ENCODE data around the gene CYBC1.

CYBC1 gene

DNA sequence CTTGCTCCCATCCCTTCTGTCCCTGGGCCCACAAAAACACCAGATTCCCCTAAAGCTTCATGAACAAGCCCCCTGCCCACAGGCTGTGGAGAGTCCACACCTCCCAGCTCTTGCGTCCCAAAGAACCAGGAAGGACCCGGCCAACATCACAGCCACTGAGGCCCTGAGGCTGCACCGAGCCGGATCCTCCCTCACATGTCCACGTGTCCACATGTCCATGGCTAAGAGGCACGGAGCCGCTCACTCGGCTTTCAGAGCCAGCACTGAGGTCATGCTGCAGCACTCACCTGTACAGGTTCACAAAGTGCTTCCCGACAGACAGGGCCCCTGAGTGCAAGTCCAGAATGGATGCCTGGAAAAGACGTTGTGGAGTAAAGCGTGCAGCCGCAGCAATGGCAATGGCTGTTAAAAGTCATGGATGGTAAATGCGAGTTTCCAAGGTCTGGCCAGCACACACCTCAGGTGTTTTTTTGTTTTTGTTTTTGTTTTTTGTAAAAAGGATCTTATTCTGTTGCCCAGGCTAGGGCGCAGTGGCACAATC lies 44.4 kb downstream of the CYBC1 start:
- TF ChIP-seq, protein P1, sequence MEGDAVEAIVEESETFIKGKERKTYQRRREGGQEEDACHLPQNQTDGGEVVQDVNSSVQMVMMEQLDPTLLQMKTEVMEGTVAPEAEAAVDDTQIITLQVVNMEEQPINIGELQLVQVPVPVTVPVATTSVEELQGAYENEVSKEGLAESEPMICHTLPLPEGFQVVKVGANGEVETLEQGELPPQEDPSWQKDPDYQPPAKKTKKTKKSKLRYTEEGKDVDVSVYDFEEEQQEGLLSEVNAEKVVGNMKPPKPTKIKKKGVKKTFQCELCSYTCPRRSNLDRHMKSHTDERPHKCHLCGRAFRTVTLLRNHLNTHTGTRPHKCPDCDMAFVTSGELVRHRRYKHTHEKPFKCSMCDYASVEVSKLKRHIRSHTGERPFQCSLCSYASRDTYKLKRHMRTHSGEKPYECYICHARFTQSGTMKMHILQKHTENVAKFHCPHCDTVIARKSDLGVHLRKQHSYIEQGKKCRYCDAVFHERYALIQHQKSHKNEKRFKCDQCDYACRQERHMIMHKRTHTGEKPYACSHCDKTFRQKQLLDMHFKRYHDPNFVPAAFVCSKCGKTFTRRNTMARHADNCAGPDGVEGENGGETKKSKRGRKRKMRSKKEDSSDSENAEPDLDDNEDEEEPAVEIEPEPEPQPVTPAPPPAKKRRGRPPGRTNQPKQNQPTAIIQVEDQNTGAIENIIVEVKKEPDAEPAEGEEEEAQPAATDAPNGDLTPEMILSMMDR (conservative IDR thresholded peaks at IDR 0.05; ENCODE audit: low read depth, low read length), result no peak
- no peak overlapping the region for H3K4me3 ChIP-seq (ENCODE audit: low read length)
- no peak for DNase-seq (ENCODE audit: low read depth)

DNA sequence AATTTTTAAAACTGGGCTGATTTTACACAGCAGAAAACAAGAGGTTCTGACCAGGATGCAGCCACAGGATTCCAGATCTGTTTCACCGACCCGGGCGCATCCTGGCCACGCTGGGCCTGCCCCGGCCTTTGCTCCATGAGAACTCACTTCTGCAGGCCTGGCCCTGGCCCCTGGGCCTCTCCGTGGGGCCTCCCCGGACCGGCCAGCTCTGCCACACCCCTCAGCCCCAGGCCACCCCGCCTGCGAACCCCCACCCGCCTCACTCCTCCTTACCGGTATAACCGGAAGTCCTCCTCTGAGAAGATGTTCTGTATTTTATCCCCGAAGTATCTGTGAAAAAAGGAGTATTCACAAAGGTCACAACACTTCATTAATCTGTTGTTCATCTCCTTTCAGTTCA lies 45.5 kb downstream of the CYBC1 start:
- DNase-seq (ENCODE audit: low read depth), result no peak
- TF ChIP-seq, protein P1 (conservative IDR thresholded peaks at IDR 0.05; ENCODE audit: low read depth, low read length), result no peak
- no peak overlapping the region for H3K4me3 ChIP-seq (ENCODE audit: low read length)

DNA sequence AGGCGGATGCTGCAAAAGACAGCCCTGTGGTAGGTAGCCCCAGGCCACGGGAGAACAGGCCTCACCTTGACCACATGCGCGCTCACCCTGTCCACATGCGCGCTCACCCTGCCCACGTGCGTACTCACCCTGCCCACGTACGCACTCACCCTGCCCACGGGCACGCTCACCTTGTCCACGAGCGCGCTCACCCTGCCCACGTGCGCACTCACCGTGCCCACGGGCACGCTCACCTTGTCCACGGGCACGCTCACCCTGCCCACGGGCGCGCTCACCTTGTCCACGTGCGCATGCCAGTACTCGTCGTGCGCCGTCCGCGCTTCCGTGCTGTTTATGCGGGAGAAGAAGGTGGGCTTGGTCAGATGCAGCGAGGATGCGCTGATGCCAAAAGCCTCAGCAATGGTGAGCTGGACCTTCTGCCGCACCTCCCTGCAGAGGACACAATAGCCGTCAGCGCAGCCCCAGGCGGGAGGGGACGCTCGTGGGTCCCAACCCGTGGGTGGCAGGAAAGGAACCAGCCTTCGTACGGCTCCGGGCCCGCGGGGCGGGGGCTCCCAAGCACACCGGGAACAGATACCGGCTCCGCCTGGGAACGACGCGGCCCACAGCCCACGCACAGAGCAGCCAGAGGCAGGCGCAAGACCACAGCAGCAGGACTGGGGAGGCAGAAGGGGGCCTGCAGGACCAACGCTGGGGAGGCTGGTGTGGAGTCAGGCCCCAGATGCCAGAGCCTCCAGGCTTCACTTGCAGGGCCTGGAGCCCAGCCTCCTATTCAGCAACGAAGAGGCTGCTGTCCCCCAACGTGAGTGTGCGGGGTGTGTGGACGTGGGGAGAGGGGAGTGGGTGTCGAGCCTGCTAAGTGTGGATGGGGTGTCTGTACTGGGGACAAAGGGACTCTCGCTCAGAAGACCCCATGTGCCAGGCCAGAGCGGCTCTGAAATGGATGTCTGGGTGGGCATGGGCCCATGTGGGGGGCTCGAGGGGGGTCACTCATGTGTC lies 46.6 kb downstream of the CYBC1 start:
- H3K4me3 ChIP-seq (ENCODE audit: low read length), result no peak overlapping the region
- no peak for DNase-seq (ENCODE audit: low read depth)
- TF ChIP-seq, protein P1 (conservative IDR thresholded peaks at IDR 0.05; ENCODE audit: low read depth, low read length), result no peak

GRCh38 chr17:82402865-82403264 lies 47.7 kb downstream of the CYBC1 start:
- DNase-seq (ENCODE audit: low read depth), result no peak
- TF ChIP-seq, protein P1 (conservative IDR thresholded peaks at IDR 0.05; ENCODE audit: low read depth, low read length), result no peak
- H3K4me3 ChIP-seq (ENCODE audit: low read length), result no peak overlapping the region

DNA sequence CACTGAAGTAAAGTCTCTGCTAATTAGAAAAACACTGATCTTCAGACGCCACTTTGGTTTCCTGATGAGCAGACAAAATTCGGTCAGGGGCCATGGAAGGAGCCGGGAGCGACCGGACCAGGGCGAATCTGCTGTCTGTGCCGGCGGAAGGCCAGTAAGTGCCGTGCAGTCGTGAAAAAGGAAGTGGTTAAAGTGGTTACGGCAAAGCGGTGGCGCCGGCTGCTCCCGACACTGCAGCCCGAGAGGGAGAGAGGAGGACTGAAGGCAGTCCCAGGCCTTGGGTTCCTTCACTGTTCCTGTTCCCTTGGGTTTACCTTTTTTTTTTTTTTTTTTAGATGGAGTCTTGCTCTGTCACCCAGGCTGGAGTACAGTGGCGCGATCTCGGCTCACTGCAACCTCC lies 49.7 kb downstream of the CYBC1 start:
- DNase-seq (ENCODE audit: low read depth), result no peak
- H3K4me3 ChIP-seq (ENCODE audit: low read length), result no peak overlapping the region
- TF ChIP-seq, protein P1 (conservative IDR thresholded peaks at IDR 0.05; ENCODE audit: low read depth, low read length), result no peak

DNA sequence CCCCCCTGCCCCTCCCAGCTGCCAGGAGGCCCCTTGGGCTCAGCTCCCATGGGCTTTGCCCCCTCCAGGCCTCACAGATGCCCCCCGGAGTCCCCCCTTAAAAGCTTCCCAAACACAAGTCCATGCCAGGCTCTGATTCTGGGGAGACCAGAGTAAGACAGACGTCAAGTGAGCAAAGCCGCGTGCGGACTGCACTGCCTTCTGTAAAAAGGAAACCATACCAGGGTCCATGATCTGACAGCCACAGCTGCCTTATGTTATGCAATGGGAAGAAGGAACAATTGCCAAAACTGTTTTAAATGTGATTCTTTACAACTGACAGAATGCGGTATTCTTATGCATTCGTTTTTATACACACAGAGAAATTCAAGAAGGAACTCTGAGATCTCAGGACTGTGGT lies 50.3 kb downstream of the CYBC1 start:
- no peak overlapping the region for H3K4me3 ChIP-seq (ENCODE audit: low read length)
- TF ChIP-seq, protein P1 (conservative IDR thresholded peaks at IDR 0.05; ENCODE audit: low read depth, low read length), result no peak
- no peak for DNase-seq (ENCODE audit: low read depth)

Data from retinal pigment epithelial cell (primary cell).